Sigmoid colon (tissue), 7 donors: ENCODE data around the gene EPHB4. TPM values are rescaled to one million over a fixed set of nuclear protein-coding genes. Genes with fewer than 3 reads are reported as not detected.
A peak's percentile ranks its signal among the peaks of the same experiment; 100 is the strongest.

Experiments
- DNase-seq: peaks from one replicate; pipeline ENCODE4 v3.0.0-alpha.2; 2019
- H3K27ac ChIP-seq, 4 donors: fragments of 200-600 bp; sonication (generic); one replicate each; pipeline ENCODE4 v1.5.1; 2016 to 2019; ENCODE audit warnings: mild to moderate bottlenecking in 1 of 4
- H3K27me3 ChIP-seq, 3 donors: fragments of 200-600 bp; sonication (generic); one replicate each; pipeline ENCODE4 v1.5.1; 2019; ENCODE audit warnings: mild to moderate bottlenecking in 1 of 3
- H3K36me3 ChIP-seq, 4 donors: fragments of 200-600 bp; sonication (generic); one replicate each; pipeline ENCODE4 v1.5.1; 2016 to 2019
- H3K4me1 ChIP-seq, 4 donors: fragments of 200-600 bp; sonication (generic); one replicate each; pipeline ENCODE4 v1.5.1; 2017 to 2019
- H3K4me3 ChIP-seq, 4 donors: fragments of 200-600 bp; sonication (generic); one replicate each; pipeline ENCODE4 v1.5.1; 2017 to 2019; ENCODE audit warnings: mild to moderate bottlenecking in 2 of 4, moderate library complexity in 1 of 4
- H3K9me3 ChIP-seq, 4 donors: fragments of 200-600 bp in 3 of 4; sonication (generic) in 3 of 4; one replicate each; pipeline versions ENCODE4 v1.5.1 to v1.6.1; 2013 to 2019
- EP300 ChIP-seq, 4 donors: sonication (generic); formaldehyde crosslinking; IDR thresholded peaks; one replicate each; pipeline ENCODE4 v1.6.1; 2017; ENCODE audit warnings: antibody characterized with exemption in 4 of 4
- POLR2A ChIP-seq, 2 donors: fragments of 450-650 bp; IDR thresholded peaks; one replicate each; pipeline ENCODE4 v1.6.1; 2016; ENCODE audit warnings: antibody characterized with exemption in 2 of 2, mild to moderate bottlenecking in 2 of 2, moderate library complexity in 2 of 2
- POLR2AphosphoS5 ChIP-seq, 4 donors: sonication (generic); formaldehyde crosslinking; IDR thresholded peaks; one replicate each; pipeline ENCODE4 v1.6.1; 2017; ENCODE audit warnings: antibody characterized with exemption in 4 of 4
- WGBS, 2 donors: extraction: QIAGEN DNeasy Blood & Tissue Kit; methylation state at CpG; one replicate each; pipeline ENCODE4 v1.1.7; 2013; 5-methylcytosine and 5-hydroxymethylcytosine counted together
- intact Hi-C: fragments of 100-400 bp; cut with DNase I; formaldehyde crosslinking; loops from one replicate; pipeline ENCODE4 v1.15.1; 2023
- polyA plus RNA-seq, 3 donors: library from polyadenylated mRNA; stranded (reverse); fragments of 200-250 nt; gene quantifications; one replicate each; pipeline ENCODE4 v1.2.3, GENCODE V29; 2013
- total RNA-seq, 4 donors: library from RNA; depleted of rRNA; stranded (reverse); fragments of >200 nt; gene quantifications; one replicate each; pipeline ENCODE4 v1.1.0, GENCODE V29; 2016
- TF ChIP-seq, protein P1 (sequence below), 4 experiments: fragments of 450-650 bp in 3 of 4; fragments of 200-600 bp in 1 of 4; IDR thresholded peaks; one replicate each; pipeline ENCODE4 v1.5.1; 2016 to 2019; ENCODE audit warnings: antibody characterized with exemption in 4 of 4, mild to moderate bottlenecking in 3 of 4, moderate library complexity in 2 of 4
- donor health status: healthy with polysubstance abuse.
- donor health status: Bipolar disorder and iron deficiency.
- donor health status: healthy.

The EPHB4 gene
- total and polyA plus RNA-seq, 7 donors = 5.1 to 35.5 (median 27.3) TPM

DNA sequence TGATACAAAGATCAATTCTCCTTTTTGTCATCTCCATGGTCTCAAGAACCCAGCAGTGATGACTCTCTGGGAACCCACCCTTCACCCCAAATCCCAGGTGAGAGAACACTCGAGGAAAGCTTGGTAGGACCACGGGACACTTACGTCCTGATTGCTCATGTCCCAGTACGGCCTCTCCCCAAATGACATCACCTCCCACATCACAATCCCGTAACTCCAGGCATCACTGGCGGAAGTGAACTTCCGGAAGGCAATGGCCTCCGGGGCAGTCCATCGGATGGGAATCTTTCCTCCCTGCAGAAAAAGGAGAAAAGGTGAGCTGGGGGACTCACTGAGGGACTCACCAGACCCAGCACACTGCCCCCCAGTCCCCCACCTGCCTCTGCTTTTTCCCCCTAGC is 21.0 kb downstream of the EPHB4 start:
- Histone ChIP-seq H3K4me1 (peaks cover 0 to 38% (median 33%) of the 10 kb centered on the region in 4 donors), H3K27me3 (no peaks in the 10 kb centered on the region), H3K36me3 (peaks cover 16 to 65% (median 38%) of the 10 kb centered on the region in 4 donors), H3K4me3 (no peak overlapping the region), H3K9me3 (no peaks in the 10 kb centered on the region), H3K27ac (peak overlapping the region in 3 of 4 donors; percentile 72 to 84 (median 77))
- TF ChIP-seq EP300 (IDR thresholded peaks at IDR 0.05) (no peak), POLR2AphosphoS5 (IDR thresholded peaks at IDR 0.05) (no peak), POLR2A (IDR thresholded peaks at IDR 0.05) (no peak)
- TF ChIP-seq, protein P1, sequence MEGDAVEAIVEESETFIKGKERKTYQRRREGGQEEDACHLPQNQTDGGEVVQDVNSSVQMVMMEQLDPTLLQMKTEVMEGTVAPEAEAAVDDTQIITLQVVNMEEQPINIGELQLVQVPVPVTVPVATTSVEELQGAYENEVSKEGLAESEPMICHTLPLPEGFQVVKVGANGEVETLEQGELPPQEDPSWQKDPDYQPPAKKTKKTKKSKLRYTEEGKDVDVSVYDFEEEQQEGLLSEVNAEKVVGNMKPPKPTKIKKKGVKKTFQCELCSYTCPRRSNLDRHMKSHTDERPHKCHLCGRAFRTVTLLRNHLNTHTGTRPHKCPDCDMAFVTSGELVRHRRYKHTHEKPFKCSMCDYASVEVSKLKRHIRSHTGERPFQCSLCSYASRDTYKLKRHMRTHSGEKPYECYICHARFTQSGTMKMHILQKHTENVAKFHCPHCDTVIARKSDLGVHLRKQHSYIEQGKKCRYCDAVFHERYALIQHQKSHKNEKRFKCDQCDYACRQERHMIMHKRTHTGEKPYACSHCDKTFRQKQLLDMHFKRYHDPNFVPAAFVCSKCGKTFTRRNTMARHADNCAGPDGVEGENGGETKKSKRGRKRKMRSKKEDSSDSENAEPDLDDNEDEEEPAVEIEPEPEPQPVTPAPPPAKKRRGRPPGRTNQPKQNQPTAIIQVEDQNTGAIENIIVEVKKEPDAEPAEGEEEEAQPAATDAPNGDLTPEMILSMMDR (IDR thresholded peaks at IDR 0.05) = no peak
- intact Hi-C loops = no loop called here
- 92 to 94% methylated on average over 9 of the region's 9 CpGs for WGBS, 2 donors
- DNase-seq = no peak

DNA sequence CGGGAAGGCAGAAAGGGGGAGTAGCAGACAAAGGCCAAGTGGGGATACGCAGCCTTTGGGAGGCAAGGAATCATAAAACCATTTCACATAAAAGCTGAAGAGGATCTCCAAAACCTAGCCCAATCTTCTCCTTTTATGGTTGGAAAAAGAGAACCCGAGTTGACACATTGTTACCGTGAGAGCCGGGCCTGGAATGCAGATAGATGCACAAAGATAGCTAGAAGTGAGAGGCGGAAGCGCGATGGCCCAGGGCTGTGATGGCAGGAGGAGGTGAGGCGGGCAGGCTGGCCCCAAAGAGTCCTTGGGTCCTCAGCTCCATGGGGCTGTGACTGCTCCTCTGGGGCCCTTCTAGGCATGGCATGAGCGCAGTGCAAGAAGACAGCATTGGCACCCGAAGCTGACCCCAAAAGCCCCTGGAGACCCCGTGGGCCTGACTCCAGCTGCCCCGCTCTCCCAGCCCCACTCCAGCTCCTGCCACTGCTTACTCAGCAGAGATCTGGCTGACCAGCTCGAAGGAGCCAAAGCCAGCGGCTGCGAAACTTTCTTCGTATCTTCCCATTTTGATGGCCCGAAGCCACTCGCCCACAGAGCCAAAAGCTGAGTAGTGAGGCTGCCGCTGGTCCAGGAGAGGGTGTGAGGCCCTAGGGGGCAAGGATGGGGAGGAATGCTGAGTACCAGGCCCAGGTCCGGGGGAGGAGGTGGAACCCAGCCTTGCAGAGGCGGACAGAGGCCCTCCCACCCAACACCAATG is 22.5 kb downstream of the EPHB4 start:
- Histone ChIP-seq H3K36me3 (peaks cover 10 to 51% (median 31%) of the 10 kb centered on the region in 4 donors), H3K27me3 (no peaks in the 10 kb centered on the region), H3K27ac (peak overlapping the region; percentile 72 to 84 (median 79)), H3K4me3 (no peak overlapping the region), H3K9me3 (no peaks in the 10 kb centered on the region), H3K4me1 (peaks cover 0 to 38% (median 34%) of the 10 kb centered on the region in 4 donors)
- intact Hi-C loops = loop anchor here (5.0 kb wide), 1 partner anchor 277 kb away; no protein-coding TSS in a partner anchor
- WGBS, 2 donors = 92 to 93% methylated on average over 22 of the region's 22 CpGs
- DNase-seq = no peak
- TF ChIP-seq POLR2A (IDR thresholded peaks at IDR 0.05) (no peak), EP300 (IDR thresholded peaks at IDR 0.05) (peak in 1 of 4 donors; percentile 19), POLR2AphosphoS5 (IDR thresholded peaks at IDR 0.05) (peak in 1 of 4 donors; percentile 24)
- TF ChIP-seq, protein P1 (IDR thresholded peaks at IDR 0.05) = no peak

DNA sequence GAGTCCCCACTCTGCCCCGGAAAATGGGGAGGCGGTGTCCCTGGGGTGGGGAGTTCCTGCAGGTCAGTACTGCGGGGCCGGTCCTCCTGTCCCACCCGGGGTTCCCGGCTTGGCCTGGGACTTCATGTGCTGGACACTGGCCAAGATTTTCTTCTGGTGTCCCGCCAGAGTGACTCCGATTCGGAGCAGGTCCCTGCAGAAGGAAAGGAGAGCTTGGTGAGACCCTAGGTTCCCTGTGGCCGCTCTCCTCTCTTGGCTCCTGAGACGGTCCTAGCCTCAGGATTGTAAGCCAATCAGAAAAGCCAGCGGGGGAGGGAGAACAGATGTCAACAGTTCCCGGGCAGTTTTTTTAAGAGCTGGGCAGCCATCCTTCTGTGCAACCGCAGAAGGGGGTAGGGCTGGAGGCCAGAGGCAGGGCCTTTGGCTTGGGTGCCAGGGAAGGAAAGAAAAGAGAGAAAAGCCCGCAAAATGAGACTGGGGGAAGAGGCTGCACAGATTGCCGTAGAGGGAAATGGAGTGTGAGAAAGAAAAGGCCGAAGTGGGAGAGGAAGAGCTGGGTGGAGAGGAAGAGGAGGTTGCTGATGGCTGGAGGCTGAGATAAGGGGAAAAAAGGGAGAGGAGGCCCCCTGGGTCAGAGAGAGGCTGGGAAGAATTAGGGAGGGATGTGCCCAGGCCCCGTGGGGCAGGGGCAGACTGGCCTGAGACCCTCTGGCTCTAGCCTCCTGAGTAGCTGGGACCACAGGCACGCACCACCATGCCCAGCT is 23.7 kb downstream of the EPHB4 start:
- Histone ChIP-seq H3K4me3 (peak overlapping the region in 1 of 4 donors; percentile 6), H3K27ac (peak overlapping the region; percentile 72 to 84 (median 79)), H3K4me1 (peaks cover 0 to 39% (median 36%) of the 10 kb centered on the region in 4 donors), H3K9me3 (no peaks in the 10 kb centered on the region), H3K36me3 (peaks cover 10 to 38% (median 21%) of the 10 kb centered on the region in 4 donors), H3K27me3 (no peaks in the 10 kb centered on the region)
- intact Hi-C loops = loop anchor here (2.0 to 5.0 kb wide), 2 partner anchors 23 to 279 kb away; partner anchors contain the start of gene EPHB4
- TF ChIP-seq, protein P1 (IDR thresholded peaks at IDR 0.05) = no peak
- TF ChIP-seq POLR2A (IDR thresholded peaks at IDR 0.05) (no peak), POLR2AphosphoS5 (IDR thresholded peaks at IDR 0.05) (peak in 2 of 4 donors; percentile 26 to 53), EP300 (IDR thresholded peaks at IDR 0.05) (no peak)
- DNase-seq = peak; percentile 92
- WGBS, 2 donors = 12 to 22% methylated on average over 19 of the region's 19 CpGs

DNA sequence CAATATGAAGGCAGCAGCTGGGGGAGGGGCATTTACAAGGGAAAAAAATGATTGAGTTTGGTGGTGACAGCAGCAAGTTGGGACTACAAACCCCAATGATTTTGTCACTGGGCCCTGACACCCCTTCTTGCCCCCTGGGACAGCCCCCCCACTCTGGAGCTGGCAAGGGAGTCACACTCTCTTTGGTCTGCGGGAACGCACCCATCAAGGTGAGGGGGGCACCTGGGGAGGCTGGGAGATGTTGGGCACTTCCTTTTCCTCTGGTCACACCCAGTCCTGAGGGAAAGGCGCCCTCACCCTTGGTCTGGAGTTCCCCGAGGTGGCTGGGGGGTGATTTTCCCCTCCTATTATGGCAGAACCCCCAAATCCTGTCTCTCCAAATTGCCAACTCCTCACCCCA is 24.4 kb downstream of the EPHB4 start:
- Histone ChIP-seq H3K27ac (peak overlapping the region; percentile 72 to 84 (median 79)), H3K4me1 (peaks cover 0 to 39% (median 36%) of the 10 kb centered on the region in 4 donors), H3K27me3 (no peaks in the 10 kb centered on the region), H3K36me3 (peaks cover 10 to 32% (median 18%) of the 10 kb centered on the region in 4 donors), H3K4me3 (peak overlapping the region in 1 of 4 donors; percentile 6), H3K9me3 (no peaks in the 10 kb centered on the region)
- 11 to 58% methylated on average over 4 of the region's 4 CpGs for WGBS, 2 donors
- no peak for DNase-seq
- TF ChIP-seq POLR2AphosphoS5 (IDR thresholded peaks at IDR 0.05) (no peak), POLR2A (IDR thresholded peaks at IDR 0.05) (no peak), EP300 (IDR thresholded peaks at IDR 0.05) (no peak)
- TF ChIP-seq, protein P1 (IDR thresholded peaks at IDR 0.05) = no peak
- intact Hi-C loops = loop anchor here (2.0 to 5.0 kb wide), 2 partner anchors 24 to 279 kb away; partner anchors contain the start of gene EPHB4
